IPS DF 19.7 (cell line): ENCODE measurements around the gene CNTNAP5.

ENCODE experiments used
- DNase-seq: peaks from one replicate; pipeline ENCODE4 v3.0.0-alpha.2; 2013; ENCODE audit warnings: low read depth, low spot score

CNTNAP5 gene

GRCh38 chr2:124883595-124883994 lies 858.5 kb downstream of the CNTNAP5 start:
- DNase-seq = no peak

- no peak for DNase-seq
Observed at GRCh38 chr2:124884315-124884714, 859.2 kb downstream of the CNTNAP5 start.

GRCh38 chr2:124886216-124886615 lies 861.1 kb downstream of the CNTNAP5 start:
- no peak for DNase-seq

GRCh38 chr2:124887466-124887865 lies 862.4 kb downstream of the CNTNAP5 start:
- no peak for DNase-seq

GRCh38 chr2:124888431-124888830 lies 863.3 kb downstream of the CNTNAP5 start:
- no peak for DNase-seq

GRCh38 chr2:124894199-124894598 lies 869.1 kb downstream of the CNTNAP5 start:
- no peak for DNase-seq

GRCh38 chr2:124898827-124899226 lies 873.7 kb downstream of the CNTNAP5 start:
- DNase-seq = no peak

- DNase-seq = no peak
Observed at GRCh38 chr2:124908411-124908810, 883.3 kb downstream of the CNTNAP5 start.

- no peak for DNase-seq
Observed at GRCh38 chr2:124911560-124911959, 886.5 kb downstream of the CNTNAP5 start.

GRCh38 chr2:124913868-124914267 lies 888.8 kb downstream of the CNTNAP5 start:
- DNase-seq = no peak

GRCh38 chr2:124915567-124915966 lies 890.5 kb downstream of the CNTNAP5 start:
- no peak for DNase-seq

- no peak for DNase-seq
Observed at GRCh38 chr2:124919296-124919695, 894.2 kb downstream of the CNTNAP5 start.

GRCh38 chr2:124920448-124920847 lies 895.4 kb downstream of the CNTNAP5 start:
- no peak for DNase-seq

GRCh38 chr2:124921191-124921590 lies 896.1 kb downstream of the CNTNAP5 start:
- no peak for DNase-seq

- DNase-seq = no peak
Observed at GRCh38 chr2:124923097-124923496, 898.0 kb downstream of the CNTNAP5 start.

- DNase-seq = no peak
Observed at GRCh38 chr2:124933883-124934282, 908.8 kb downstream of the CNTNAP5 start.

- DNase-seq = no peak
Observed at GRCh38 chr2:124953921-124954320, 928.8 kb downstream of the CNTNAP5 start.

- DNase-seq = no peak
Observed at GRCh38 chr2:124959581-124959980, 934.5 kb downstream of the CNTNAP5 start.

- DNase-seq = no peak
Observed at GRCh38 chr2:124961132-124961531, 936.0 kb downstream of the CNTNAP5 start.
